C1 segment of cervical spinal cord (tissue), 14 donors: Measurements from ENCODE around the gene PI4K2B.
"Not testable (repeated sequence)": the region's sequence is repeated elsewhere in the genome, so short reads cannot be mapped to it uniquely, and the experiment has no call there.

Experiments used
- DNase-seq, 14 donors: peaks; one replicate each; lab custom pipeline; 2025; lab: John Stamatoyannopoulos, UW

PI4K2B gene

DNA sequence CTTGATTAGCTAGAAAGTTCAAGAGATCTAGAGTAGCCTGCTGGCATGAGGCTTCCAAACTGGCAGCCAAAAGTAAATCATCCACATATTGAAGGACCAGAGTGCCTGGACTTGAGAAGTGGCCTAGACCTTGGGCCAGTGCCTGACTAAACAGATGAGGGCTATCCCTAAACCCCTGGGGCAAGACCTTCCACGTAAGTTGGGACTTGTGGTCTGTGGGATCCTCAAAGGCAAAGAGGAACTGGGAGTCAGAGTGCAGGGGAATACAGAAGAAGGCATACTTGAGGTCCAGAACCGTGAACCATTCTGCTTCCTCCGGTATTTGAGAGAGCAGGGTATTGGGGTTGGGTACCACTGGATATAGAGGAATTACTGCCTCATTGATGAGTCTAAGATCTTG, 8.4 kb downstream of the PI4K2B start:
- not testable (repeated sequence) for DNase-seq

- no peak for DNase-seq
Observed at GRCh38 chr4:25245181-25245580, 11.3 kb downstream of the PI4K2B start.

DNA sequence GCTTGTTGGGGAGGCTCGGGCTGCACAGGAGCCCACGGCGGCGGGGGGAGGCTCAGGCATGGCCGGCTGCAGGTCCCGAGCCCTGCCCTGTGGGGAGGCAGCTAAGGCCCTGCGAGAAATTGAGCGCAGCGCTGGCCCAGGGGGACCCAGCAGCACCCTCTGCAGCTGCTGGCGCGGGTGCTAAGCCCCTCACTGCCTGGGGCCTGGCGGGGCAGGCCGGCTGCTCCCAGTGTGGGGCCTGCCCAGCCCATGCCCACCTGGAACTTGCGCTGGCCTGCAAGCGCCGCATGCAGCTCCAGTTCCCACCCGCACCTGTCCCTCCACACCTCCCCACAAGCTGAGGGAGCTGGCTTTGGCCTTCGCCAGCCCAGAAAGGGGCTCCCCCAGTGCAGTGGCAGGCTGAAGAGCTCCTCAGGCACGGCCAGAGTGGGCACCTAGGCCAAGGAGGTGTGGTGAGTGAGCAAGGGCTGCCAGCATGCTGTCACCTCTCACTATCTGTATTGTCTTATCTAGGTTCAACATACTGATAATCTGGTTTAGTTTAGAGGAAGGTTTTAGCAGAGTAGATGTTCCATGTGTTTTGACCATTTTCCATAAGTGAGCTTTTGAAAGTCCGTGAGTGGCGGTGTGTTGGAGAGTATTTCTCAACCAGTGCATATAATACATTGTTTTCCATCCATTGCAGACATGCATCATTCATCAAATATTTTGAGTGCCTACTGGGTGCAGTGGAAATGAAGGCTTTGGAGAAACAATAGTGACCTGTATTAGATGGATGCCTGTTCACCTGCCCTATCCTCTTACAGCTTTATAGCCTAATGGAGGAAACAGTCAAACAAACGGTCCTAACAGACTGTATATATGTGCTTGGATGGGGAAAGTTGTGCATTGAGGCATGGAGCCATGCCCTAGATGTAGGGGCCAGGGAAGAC, 13.1 kb downstream of the PI4K2B start:
- no peak for DNase-seq

- not testable (repeated sequence) for DNase-seq
Observed at GRCh38 chr4:25248875-25249274, 15.0 kb downstream of the PI4K2B start.

- DNase-seq = not testable (repeated sequence)
Observed at GRCh38 chr4:25249494-25249893, 15.7 kb downstream of the PI4K2B start.

- DNase-seq = no peak
Observed at GRCh38 chr4:25252230-25253070, 18.6 kb downstream of the PI4K2B start.

DNA sequence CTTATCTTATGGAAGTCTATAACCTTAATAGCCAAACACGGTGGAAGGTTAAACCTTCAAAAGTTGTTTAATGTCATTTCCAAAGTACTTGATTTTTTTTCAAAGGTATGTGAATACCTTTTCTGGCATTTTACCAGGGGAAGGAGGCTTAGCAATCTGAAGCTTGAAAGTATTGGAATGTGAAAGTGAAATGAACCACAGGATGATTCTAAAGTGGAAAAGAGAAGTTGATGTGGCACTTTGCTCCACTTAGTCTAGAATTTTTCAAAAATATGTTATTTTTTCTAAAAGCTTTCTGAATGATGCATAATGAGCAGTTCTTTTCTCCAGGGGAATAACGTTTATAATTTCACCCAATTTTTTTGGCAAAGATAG, 19.2 kb downstream of the PI4K2B start:
- no peak for DNase-seq

DNA sequence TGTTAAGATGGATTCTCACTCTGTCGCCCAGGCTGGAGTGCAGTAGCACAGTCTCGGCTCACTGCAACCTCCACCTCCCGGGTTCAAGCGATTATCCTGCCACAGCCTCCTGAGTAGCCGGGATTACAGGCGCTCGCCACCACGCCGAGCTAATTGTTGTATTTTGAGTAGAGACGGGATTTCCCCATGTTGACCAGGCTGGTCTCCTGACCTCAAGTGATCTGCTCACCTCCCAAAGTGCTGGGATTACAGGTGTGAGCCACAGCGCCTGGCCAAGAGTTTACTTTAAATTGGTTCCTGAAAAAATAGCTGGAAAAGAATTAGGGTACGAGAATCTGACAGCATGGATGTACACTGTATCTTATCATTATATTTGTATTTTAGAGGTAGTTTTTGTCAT, 20.0 kb downstream of the PI4K2B start:
- DNase-seq = not testable (repeated sequence)

DNA sequence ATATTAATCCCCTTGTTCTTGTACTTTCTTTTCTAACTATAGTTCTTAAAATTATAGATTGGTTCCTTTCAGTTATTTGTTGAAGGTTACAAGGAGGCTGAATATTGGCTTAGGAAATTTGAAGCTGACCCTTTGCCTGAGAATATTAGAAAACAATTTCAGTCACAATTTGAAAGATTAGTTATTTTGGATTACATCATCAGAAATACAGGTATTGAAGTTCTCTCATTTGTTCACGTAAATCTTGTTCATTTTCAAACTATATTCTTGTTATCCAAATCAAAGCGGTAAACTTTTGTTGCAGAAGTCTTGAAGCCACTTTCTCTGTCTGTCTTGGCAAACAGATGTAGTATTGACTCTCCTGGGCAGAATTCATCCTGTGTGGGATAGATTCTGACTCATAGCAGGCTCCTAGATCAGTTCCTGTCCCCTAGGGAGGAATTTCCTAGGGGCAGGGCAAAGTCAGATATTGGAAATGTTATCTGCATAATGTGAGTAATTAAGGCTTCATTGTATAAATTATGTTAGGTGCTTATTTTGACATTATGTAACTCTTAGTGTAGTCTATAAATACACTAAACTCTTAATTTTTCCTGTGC, 25.2 kb downstream of the PI4K2B start:
- DNase-seq = no peak

- DNase-seq = no peak
Observed at GRCh38 chr4:25271866-25272265, 38.0 kb downstream of the PI4K2B start.

GRCh38 chr4:25280210-25280609, 46.4 kb downstream of the PI4K2B start:
- DNase-seq = no peak

DNA sequence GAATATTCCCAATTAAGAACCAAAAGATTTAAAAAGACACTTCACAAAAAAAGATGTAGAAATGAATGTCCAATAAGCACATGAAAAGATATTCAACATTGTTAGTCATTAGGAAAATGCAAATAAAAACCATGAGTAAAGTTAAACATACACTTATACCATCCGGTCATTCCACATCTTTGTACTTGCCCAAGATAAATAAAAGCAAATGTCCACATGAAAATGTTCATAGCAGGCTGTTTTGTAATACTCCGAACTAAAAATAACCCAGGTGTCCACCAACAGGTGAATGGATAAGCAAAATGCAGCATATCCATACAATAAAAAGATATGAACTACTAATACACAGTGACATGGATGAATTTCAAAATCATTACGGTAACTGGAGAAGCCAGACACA, 50.1 kb downstream of the PI4K2B start:
- DNase-seq = no peak

DNA sequence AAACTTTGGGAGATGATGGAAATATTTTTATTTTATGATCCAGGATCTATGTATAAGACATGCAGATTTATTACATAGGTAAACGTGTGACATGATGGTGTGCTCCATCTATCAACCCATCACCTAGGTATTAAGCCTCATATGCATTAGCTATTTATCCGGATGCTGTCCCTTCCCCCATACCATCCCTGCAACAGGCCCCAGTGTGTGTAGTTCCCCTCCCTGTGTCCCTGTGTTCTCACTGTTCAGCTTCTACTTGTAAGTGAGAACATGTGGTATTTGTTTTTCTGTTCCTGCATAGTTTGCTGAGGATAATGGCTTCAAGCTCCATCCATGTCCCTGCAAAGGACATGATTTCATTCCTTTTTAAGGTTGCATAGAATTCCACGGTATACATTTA, 50.6 kb downstream of the PI4K2B start:
- DNase-seq = no peak

- no peak for DNase-seq
Observed at GRCh38 chr4:25290490-25291067, 56.7 kb downstream of the PI4K2B start.

DNA sequence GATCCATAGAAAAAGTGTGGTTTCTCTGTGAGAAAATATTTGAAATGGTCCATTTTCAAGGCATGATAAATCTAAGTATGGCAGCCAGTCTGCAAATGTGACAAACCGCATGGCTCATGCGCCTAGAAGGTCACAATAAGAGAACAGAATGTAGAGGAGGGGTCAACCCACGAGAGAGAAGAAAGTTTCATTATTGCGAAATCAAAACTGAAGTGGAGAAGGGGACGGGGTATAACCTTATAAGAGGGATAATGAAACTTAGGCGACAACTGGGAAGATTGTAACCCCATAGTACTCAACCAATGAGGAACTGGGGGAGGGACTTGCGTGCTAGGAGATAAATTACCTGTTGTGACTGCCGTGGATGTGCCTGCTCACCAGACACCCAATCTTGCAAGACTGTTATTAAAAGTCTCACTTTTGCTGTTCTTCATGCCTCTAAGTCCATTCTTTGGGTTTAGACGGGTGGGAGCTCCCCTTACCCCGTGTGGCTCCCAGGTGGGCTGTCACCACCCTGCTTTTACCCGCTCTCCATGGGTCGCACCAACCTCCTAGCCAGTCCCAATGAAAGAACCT, 57.4 kb downstream of the PI4K2B start:
- DNase-seq = no peak

- no peak for DNase-seq
Observed at GRCh38 chr4:25297528-25298242, 63.9 kb downstream of the PI4K2B start.

- DNase-seq = no peak
Observed at GRCh38 chr4:25299476-25300203, 65.8 kb downstream of the PI4K2B start.

- no peak for DNase-seq
Observed at GRCh38 chr4:25301471-25301870, 67.6 kb downstream of the PI4K2B start.

DNA sequence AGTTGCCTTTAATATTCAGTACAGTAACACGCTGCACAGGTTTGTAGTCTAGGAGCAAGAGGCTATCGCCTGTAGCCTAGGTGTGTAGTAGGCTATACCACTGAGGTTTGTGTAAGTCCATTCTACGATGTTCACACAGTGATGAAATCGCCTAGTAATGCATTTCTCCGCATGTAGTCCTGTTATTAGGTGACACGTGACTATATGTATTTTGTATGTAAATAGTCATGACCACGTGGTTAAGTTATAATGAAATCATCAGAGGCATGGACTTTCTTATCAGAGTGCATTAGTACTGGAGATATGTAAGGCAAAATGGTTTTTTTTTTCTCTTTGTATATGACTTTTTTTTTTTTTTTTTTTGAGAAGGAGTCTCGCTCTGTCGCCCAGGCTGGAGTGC, 68.8 kb downstream of the PI4K2B start:
- DNase-seq = no peak

DNA sequence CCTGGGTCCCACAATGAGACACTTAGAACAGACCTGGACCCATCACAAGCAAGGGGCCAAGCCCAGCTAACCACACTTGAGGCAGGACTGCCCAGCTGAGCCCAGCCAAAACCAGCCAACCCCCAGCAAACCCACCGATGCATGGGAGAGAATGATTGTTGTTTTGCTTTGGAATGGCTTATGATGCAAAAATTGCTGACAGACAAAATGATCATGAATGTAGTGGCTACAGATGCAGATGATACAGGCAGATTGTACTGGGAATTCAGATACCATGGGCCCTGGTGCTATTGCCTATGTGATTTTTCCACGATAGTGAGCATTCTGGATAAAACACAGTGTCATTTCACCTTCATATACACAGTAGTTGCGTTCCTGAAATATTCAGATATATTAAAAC, 69.7 kb downstream of the PI4K2B start:
- no peak for DNase-seq
